Ovary (tissue), 9 donors: ENCODE data around the gene AANAT. TPM values are rescaled to one million over a fixed set of nuclear protein-coding genes. Genes with fewer than 3 reads are reported as not detected.

Experiments used
- DNase-seq, 5 donors: peaks; one replicate each; pipeline ENCODE4 v3.0.0-alpha.2; 2019 to 2020
- H3K27ac ChIP-seq, 2 donors: fragments of 200-600 bp; one replicate each; pipeline versions ENCODE4 v1.5.1 to v1.8.0; 2019 to 2022
- H3K27me3 ChIP-seq: fragments of 200-600 bp; one replicate; pipeline ENCODE4 v1.8.0; 2022
- H3K36me3 ChIP-seq: fragments of 200-600 bp; sonication (generic); one replicate; pipeline ENCODE4 v1.5.1; 2019
- H3K4me1 ChIP-seq: one replicate; pipeline ENCODE4 v1.8.1; 2013; ENCODE audit warnings: mild to moderate bottlenecking, moderate library complexity; ENCODE audit not compliant: insufficient read depth
- H3K4me3 ChIP-seq: fragments of 200-600 bp; sonication (generic); one replicate; pipeline ENCODE4 v1.5.1; 2017
- H3K9me3 ChIP-seq, 2 donors: fragments of 200-600 bp in 1 of 2; sonication (generic) in 1 of 2; one replicate each; pipeline versions ENCODE4 v1.5.1 to v1.8.1; 2013 to 2019; ENCODE audit warnings: mild to moderate bottlenecking in 1 of 2, moderate library complexity in 1 of 2
- CTCF ChIP-seq, 3 donors: fragments of 450-650 bp in 2 of 3; fragments of 200-600 bp in 1 of 3; IDR thresholded peaks; one replicate each; pipeline versions ENCODE4 v1.5.1 to v1.8.0; 2016 to 2022; ENCODE audit warnings: antibody characterized with exemption in 3 of 3, mild to moderate bottlenecking in 1 of 3
- EP300 ChIP-seq: sonication (generic); formaldehyde crosslinking; IDR thresholded peaks from one replicate; pipeline ENCODE4 v1.6.1; 2017; ENCODE audit warnings: antibody characterized with exemption
- POLR2A ChIP-seq: fragments of 450-650 bp; IDR thresholded peaks from one replicate; pipeline ENCODE4 v1.6.1; 2017; ENCODE audit warnings: antibody characterized with exemption, mild to moderate bottlenecking, moderate library complexity
- WGBS, 3 donors: extraction: QIAGEN DNeasy Blood & Tissue Kit in 1 of 3; methylation state at CpG; one replicate each; pipeline versions ENCODE4 v1.1.5 to v1.1.7; 2013 to 2017; 5-methylcytosine and 5-hydroxymethylcytosine counted together
- intact Hi-C, 4 donors: fragments of 100-400 bp; cut with DNase I; formaldehyde crosslinking; loops; one replicate each; pipeline versions ENCODE4 v1.11.0 to v1.15.1; 2022 to 2023
- polyA plus RNA-seq, 2 donors: library from polyadenylated mRNA; stranded (reverse); fragments of 200-250 nt in 1 of 2; fragments of 350-450 nt in 1 of 2; fragmentation: Illumina TruSeq in 1 of 2; extraction: RNeasy Lipid Tissue Mini Kit (QIAGEN cat#74804) in 1 of 2; gene quantifications; one replicate each; pipeline ENCODE4 v1.2.3, GENCODE V29; 2013 to 2014
- total RNA-seq, 7 donors: library from RNA; depleted of rRNA in 2 of 7; stranded (reverse); fragments of >200 nt in 2 of 7; fragmentation: NEBNext Ultra II Directional in 3 of 7; extraction: Animal tissue kit (Norgen Biotek cat#: 25700) in 3 of 7; gene quantifications; one replicate each; pipeline versions ENCODE4 v1.1.0 to v1.2.4, GENCODE V29; 2016 to 2023
- donor health status: DM: no; HTN: no; CAD: no; lungs with moderate emphysema.
- donor health status: DM: no; HTN: no; CAD: no.
- donor health status: Bipolar disorder and iron deficiency.
- donor health status: DM: yes; HTN: yes; CAD: no.
- donor health status: DM: no; HTN: no; CAD: no.
- donor health status: DM: yes; HTN: yes; CAD: no.

AANAT gene
- total and polyA plus RNA-seq, 9 donors, result not detected

GRCh38 chr17:76471498-76472257, 4.3 kb downstream of the AANAT start:
- intact Hi-C loops, result no loop called here
- Histone ChIP-seq H3K36me3 (no peaks in the 10 kb centered on the region), H3K9me3 (no peaks in the 10 kb centered on the region), H3K4me3 (no peak overlapping the region), H3K4me1 (no peaks in the 10 kb centered on the region), H3K27me3 (no peaks in the 10 kb centered on the region), H3K27ac (no peak overlapping the region)
- WGBS, 3 donors, result 86 to 91% (median 90%) methylated on average over 29 to 35 of the region's 35 CpGs
- no peak for DNase-seq
- no peak for TF ChIP-seq CTCF (IDR thresholded peaks at IDR 0.05)
- no peak for TF ChIP-seq EP300
- TF ChIP-seq POLR2A, result no peak

- H3K4me1 ChIP-seq, result no peaks in the 10 kb centered on the region
- H3K27me3 ChIP-seq, result no peaks in the 10 kb centered on the region
- intact Hi-C loops, result no loop called here
- no peak for DNase-seq
- no peak for TF ChIP-seq CTCF (IDR thresholded peaks at IDR 0.05)
- TF ChIP-seq POLR2A, result no peak
- TF ChIP-seq EP300, result no peak
- H3K4me3 ChIP-seq, result no peak overlapping the region
- no peaks in the 10 kb centered on the region for H3K9me3 ChIP-seq
- WGBS, 3 donors, result 86 to 88% (median 87%) methylated on average over 15 of the region's 15 CpGs
- no peak overlapping the region for H3K27ac ChIP-seq
- no peaks in the 10 kb centered on the region for H3K36me3 ChIP-seq
These were observed 4.8 kb downstream of the AANAT start for GRCh38 chr17:76472258-76472645.

- intact Hi-C loops, result no loop called here
- Histone ChIP-seq H3K36me3 (no peaks in the 10 kb centered on the region), H3K27ac (no peak overlapping the region), H3K27me3 (no peaks in the 10 kb centered on the region), H3K4me1 (no peaks in the 10 kb centered on the region), H3K9me3 (no peaks in the 10 kb centered on the region), H3K4me3 (no peak overlapping the region)
- DNase-seq, result no peak
- TF ChIP-seq CTCF (IDR thresholded peaks at IDR 0.05) (no peak), POLR2A (no peak), EP300 (no peak)
- WGBS, 3 donors, result 90 to 96% (median 93%) methylated on average over 7 to 11 of the region's 11 CpGs
These were observed 5.3 kb downstream of the AANAT start for GRCh38 chr17:76472726-76473125.

GRCh38 chr17:76473541-76473985, 6.2 kb downstream of the AANAT start:
- no peaks in the 10 kb centered on the region for H3K9me3 ChIP-seq
- H3K36me3 ChIP-seq, result no peaks in the 10 kb centered on the region
- no peaks in the 10 kb centered on the region for H3K4me1 ChIP-seq
- TF ChIP-seq EP300 (no peak), POLR2A (no peak), CTCF (IDR thresholded peaks at IDR 0.05) (no peak)
- no peaks in the 10 kb centered on the region for H3K27me3 ChIP-seq
- WGBS, 3 donors, result 83 to 88% (median 85%) methylated on average over 13 to 18 of the region's 18 CpGs
- H3K27ac ChIP-seq, result no peak overlapping the region
- intact Hi-C loops, result no loop called here
- no peak for DNase-seq
- no peak overlapping the region for H3K4me3 ChIP-seq
